ENCODE data around the gene RBMS1. TPM values are rescaled to one million over a fixed set of nuclear protein-coding genes. Genes with fewer than 3 reads are reported as not detected.

The RBMS1 gene
- total and polyA plus RNA-seq, 2 experiments from 2014 or later, result 55.5 to 94.8 TPM

DNA sequence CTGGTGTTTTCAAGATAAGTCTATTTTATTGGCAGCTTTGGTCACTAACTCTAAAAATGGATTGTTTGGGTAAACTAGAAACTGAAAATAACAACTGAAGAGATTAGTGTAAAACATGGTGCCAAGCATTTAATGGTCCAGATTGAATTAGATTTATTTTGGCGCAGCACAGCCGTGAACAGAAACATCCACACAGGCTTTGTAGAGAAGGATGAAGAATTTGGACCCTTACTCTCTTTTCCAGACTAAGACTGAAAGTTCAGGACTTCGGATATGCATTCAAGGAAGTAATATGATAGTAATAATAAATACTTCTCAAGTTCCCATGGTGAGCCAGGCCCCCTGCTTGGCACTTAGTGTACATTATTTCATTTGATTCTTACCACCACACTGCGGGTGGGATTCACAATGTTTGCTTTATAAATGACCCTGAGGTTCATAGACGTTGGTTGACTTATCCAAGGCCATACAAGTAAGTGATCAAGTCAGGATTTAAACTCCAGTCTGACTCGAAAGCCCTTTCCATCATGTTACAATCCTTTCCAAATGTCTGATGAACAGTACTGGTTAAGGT lies 239.3 kb downstream of the RBMS1 start:
- H3K27ac ChIP-seq (ENCODE audit: low read depth), result no peak overlapping the region
- TF ChIP-seq, protein P1, sequence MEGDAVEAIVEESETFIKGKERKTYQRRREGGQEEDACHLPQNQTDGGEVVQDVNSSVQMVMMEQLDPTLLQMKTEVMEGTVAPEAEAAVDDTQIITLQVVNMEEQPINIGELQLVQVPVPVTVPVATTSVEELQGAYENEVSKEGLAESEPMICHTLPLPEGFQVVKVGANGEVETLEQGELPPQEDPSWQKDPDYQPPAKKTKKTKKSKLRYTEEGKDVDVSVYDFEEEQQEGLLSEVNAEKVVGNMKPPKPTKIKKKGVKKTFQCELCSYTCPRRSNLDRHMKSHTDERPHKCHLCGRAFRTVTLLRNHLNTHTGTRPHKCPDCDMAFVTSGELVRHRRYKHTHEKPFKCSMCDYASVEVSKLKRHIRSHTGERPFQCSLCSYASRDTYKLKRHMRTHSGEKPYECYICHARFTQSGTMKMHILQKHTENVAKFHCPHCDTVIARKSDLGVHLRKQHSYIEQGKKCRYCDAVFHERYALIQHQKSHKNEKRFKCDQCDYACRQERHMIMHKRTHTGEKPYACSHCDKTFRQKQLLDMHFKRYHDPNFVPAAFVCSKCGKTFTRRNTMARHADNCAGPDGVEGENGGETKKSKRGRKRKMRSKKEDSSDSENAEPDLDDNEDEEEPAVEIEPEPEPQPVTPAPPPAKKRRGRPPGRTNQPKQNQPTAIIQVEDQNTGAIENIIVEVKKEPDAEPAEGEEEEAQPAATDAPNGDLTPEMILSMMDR (conservative IDR thresholded peaks at IDR 0.05; ENCODE audit: low read depth in 2 of 2), result no peak
- no peak for TF ChIP-seq STAT1 (IDR thresholded peaks at IDR 0.05; ENCODE audit: unreplicated experiment)
- TF ChIP-seq POLR2AphosphoS5 (IDR thresholded peaks at IDR 0.05; ENCODE audit: low read depth), result no peak
- TF ChIP-seq, protein P2, sequence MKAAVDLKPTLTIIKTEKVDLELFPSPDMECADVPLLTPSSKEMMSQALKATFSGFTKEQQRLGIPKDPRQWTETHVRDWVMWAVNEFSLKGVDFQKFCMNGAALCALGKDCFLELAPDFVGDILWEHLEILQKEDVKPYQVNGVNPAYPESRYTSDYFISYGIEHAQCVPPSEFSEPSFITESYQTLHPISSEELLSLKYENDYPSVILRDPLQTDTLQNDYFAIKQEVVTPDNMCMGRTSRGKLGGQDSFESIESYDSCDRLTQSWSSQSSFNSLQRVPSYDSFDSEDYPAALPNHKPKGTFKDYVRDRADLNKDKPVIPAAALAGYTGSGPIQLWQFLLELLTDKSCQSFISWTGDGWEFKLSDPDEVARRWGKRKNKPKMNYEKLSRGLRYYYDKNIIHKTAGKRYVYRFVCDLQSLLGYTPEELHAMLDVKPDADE (IDR thresholded peaks at IDR 0.05), result no peak
- no peak for TF ChIP-seq EZH2phosphoT487 (IDR thresholded peaks at IDR 0.05; ENCODE audit: unreplicated experiment)
- no peak for TF ChIP-seq JUNB (IDR thresholded peaks at IDR 0.05; ENCODE audit: unreplicated experiment)
- TF ChIP-seq, protein P3, sequence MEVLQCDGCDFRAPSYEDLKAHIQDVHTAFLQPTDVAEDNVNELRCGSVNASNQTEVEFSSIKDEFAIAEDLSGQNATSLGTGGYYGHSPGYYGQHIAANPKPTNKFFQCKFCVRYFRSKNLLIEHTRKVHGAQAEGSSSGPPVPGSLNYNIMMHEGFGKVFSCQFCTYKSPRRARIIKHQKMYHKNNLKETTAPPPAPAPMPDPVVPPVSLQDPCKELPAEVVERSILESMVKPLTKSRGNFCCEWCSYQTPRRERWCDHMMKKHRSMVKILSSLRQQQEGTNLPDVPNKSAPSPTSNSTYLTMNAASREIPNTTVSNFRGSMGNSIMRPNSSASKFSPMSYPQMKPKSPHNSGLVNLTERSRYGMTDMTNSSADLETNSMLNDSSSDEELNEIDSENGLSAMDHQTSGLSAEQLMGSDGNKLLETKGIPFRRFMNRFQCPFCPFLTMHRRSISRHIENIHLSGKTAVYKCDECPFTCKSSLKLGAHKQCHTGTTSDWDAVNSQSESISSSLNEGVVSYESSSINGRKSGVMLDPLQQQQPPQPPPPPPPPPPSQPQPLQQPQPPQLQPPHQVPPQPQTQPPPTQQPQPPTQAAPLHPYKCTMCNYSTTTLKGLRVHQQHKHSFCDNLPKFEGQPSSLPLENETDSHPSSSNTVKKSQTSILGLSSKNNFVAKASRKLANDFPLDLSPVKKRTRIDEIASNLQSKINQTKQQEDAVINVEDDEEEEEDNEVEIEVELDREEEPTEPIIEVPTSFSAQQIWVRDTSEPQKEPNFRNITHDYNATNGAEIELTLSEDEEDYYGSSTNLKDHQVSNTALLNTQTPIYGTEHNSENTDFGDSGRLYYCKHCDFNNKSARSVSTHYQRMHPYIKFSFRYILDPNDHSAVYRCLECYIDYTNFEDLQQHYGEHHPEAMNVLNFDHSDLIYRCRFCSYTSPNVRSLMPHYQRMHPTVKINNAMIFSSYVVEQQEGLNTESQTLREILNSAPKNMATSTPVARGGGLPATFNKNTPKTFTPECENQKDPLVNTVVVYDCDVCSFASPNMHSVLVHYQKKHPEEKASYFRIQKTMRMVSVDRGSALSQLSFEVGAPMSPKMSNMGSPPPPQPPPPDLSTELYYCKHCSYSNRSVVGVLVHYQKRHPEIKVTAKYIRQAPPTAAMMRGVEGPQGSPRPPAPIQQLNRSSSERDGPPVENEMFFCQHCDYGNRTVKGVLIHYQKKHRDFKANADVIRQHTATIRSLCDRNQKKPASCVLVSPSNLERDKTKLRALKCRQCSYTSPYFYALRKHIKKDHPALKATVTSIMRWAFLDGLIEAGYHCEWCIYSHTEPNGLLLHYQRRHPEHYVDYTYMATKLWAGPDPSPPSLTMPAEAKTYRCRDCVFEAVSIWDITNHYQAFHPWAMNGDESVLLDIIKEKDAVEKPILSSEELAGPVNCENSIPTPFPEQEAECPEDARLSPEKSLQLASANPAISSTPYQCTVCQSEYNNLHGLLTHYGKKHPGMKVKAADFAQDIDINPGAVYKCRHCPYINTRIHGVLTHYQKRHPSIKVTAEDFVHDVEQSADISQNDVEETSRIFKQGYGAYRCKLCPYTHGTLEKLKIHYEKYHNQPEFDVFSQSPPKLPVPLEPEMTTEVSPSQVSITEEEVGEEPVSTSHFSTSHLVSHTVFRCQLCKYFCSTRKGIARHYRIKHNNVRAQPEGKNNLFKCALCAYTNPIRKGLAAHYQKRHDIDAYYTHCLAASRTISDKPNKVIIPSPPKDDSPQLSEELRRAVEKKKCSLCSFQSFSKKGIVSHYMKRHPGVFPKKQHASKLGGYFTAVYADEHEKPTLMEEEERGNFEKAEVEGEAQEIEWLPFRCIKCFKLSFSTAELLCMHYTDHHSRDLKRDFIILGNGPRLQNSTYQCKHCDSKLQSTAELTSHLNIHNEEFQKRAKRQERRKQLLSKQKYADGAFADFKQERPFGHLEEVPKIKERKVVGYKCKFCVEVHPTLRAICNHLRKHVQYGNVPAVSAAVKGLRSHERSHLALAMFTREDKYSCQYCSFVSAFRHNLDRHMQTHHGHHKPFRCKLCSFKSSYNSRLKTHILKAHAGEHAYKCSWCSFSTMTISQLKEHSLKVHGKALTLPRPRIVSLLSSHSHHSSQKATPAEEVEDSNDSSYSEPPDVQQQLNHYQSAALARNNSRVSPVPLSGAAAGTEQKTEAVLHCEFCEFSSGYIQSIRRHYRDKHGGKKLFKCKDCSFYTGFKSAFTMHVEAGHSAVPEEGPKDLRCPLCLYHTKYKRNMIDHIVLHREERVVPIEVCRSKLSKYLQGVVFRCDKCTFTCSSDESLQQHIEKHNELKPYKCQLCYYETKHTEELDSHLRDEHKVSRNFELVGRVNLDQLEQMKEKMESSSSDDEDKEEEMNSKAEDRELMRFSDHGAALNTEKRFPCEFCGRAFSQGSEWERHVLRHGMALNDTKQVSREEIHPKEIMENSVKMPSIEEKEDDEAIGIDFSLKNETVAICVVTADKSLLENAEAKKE (CRISPR knock-in tag; IDR thresholded peaks at IDR 0.05), result no peak
- TF ChIP-seq, protein P4, sequence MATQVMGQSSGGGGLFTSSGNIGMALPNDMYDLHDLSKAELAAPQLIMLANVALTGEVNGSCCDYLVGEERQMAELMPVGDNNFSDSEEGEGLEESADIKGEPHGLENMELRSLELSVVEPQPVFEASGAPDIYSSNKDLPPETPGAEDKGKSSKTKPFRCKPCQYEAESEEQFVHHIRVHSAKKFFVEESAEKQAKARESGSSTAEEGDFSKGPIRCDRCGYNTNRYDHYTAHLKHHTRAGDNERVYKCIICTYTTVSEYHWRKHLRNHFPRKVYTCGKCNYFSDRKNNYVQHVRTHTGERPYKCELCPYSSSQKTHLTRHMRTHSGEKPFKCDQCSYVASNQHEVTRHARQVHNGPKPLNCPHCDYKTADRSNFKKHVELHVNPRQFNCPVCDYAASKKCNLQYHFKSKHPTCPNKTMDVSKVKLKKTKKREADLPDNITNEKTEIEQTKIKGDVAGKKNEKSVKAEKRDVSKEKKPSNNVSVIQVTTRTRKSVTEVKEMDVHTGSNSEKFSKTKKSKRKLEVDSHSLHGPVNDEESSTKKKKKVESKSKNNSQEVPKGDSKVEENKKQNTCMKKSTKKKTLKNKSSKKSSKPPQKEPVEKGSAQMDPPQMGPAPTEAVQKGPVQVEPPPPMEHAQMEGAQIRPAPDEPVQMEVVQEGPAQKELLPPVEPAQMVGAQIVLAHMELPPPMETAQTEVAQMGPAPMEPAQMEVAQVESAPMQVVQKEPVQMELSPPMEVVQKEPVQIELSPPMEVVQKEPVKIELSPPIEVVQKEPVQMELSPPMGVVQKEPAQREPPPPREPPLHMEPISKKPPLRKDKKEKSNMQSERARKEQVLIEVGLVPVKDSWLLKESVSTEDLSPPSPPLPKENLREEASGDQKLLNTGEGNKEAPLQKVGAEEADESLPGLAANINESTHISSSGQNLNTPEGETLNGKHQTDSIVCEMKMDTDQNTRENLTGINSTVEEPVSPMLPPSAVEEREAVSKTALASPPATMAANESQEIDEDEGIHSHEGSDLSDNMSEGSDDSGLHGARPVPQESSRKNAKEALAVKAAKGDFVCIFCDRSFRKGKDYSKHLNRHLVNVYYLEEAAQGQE (IDR thresholded peaks at IDR 0.05; ENCODE audit: unreplicated experiment), result no peak
- TF ChIP-seq CREB1 (CRISPR knock-in tag; IDR thresholded peaks at IDR 0.05; ENCODE audit: low read depth), result no peak
- TF ChIP-seq NANOG (IDR thresholded peaks at IDR 0.05; ENCODE audit: borderline replicate concordance), result no peak
- no peak for TF ChIP-seq ZNF114 (CRISPR knock-in tag; IDR thresholded peaks at IDR 0.05)
- no peak for TF ChIP-seq EZH2 (IDR thresholded peaks at IDR 0.05; ENCODE audit: low read depth, unreplicated experiment)
- no peak for TF ChIP-seq ZNF331 (CRISPR knock-in tag; IDR thresholded peaks at IDR 0.05; ENCODE audit: low read depth)
- H3F3A ChIP-seq (replicated peaks; ENCODE audit: low read depth), result no peaks in the 10 kb centered on the region
- no peaks in the 10 kb centered on the region for H3K9me2 ChIP-seq (ENCODE audit: insufficient read depth)
- Mint-ChIP-seq H3K36me3 (ENCODE audit: low read depth) (no peaks in the 10 kb centered on the region), H3K9me3 (no peaks in the 10 kb centered on the region; the same call in 2 of the 3 replicates), H3K27me3 (ENCODE audit: insufficient read depth, low read depth, poor library complexity) (no peaks in the 10 kb centered on the region), H3K4me1 (no peaks in the 10 kb centered on the region; the same call in 2 of the 3 replicates), H3K4me3 (no peak overlapping the region), H3K27ac (no peak overlapping the region)
- H4K20me1 ChIP-seq (replicated peaks; ENCODE audit: insufficient read depth), result no peaks in the 10 kb centered on the region
- ATAC-seq, result no peak
- no peaks in the 10 kb centered on the region for H3K36me3 ChIP-seq (ENCODE audit: insufficient read depth)
- H3K4me3 ChIP-seq, result no peak overlapping the region
- H3K79me2 ChIP-seq (replicated peaks; ENCODE audit: insufficient read depth), result no peaks in the 10 kb centered on the region
- DNase-seq (ENCODE audit: low spot score), result no peak
- no peak overlapping the region for H3K4me2 ChIP-seq
- H3K27me3 ChIP-seq (ENCODE audit: insufficient read depth), result no peaks in the 10 kb centered on the region
- H3K4me1 ChIP-seq (ENCODE audit: insufficient read depth), result no peaks in the 10 kb centered on the region
- H2AFZ ChIP-seq, result no peak overlapping the region

Measured in GM23338 (cell line).